Activated B cell treated with CpG ODN at 0.5 μM for 24 hours (primary cell): ENCODE data around the gene N4BP3. TPM values are rescaled to one million over a fixed set of nuclear protein-coding genes. Genes with fewer than 3 reads are reported as not detected.

ENCODE experiments used
- ATAC-seq: fragments of 200-7000 bp; cut with Tn5 transposase; one replicate; pipeline ENCODE4 v1.10.0; 2021; ENCODE audit warnings: low read depth, mild to moderate bottlenecking, moderate library complexity
- CTCF ChIA-PET: fragments of 350-600 bp; sonication (Branson Sonifier 250); formaldehyde crosslinking; loops from one replicate; lab custom pipeline; 2021; ENCODE audit warnings: antibody characterized with exemption; lab: Charles Lee
- POLR2A ChIA-PET: fragments of 350-600 bp; sonication (Branson Sonifier 250); formaldehyde crosslinking; loops from one replicate; lab custom pipeline; 2021; ENCODE audit warnings: antibody characterized with exemption; lab: Charles Lee
- DNase-seq: peaks from one replicate; pipeline ENCODE4 v3.0.0; 2022
- H3K27ac Mint-ChIP-seq: one replicate; pipeline ENCODE4 v1.8.0; 2020; ENCODE audit warnings: mixed read lengths
- H3K27me3 Mint-ChIP-seq: one replicate; pipeline ENCODE4 v1.8.0; 2021; ENCODE audit warnings: mixed read lengths
- H3K36me3 Mint-ChIP-seq: one replicate; pipeline ENCODE4 v1.8.0; 2021; ENCODE audit warnings: low read depth, mixed read lengths
- H3K4me1 Mint-ChIP-seq: one replicate; pipeline ENCODE4 v1.8.0; 2021; ENCODE audit warnings: mixed read lengths
- H3K4me3 Mint-ChIP-seq: one replicate; pipeline ENCODE4 v1.8.0; 2020; ENCODE audit warnings: mild to moderate bottlenecking, mixed read lengths
- H3K9me3 Mint-ChIP-seq: one replicate; pipeline ENCODE4 v1.8.0; 2020; ENCODE audit warnings: mixed read lengths
- intact Hi-C: fragments of 100-400 bp; cut with micrococcal nuclease; formaldehyde crosslinking; loops from one replicate; pipeline ENCODE4 v1.15.1; 2024
- total RNA-seq: library from RNA; stranded (reverse); gene quantifications from 2 replicates; pipeline ENCODE4 v1.2.3, GENCODE V29; 2022
- TF ChIP-seq, protein P1 (sequence below): fragments of 200-600 bp; IDR thresholded peaks from one replicate; pipeline ENCODE4 v1.8.0; 2022; ENCODE audit warnings: antibody characterized with exemption, mild to moderate bottlenecking

Gene N4BP3
- total RNA-seq, 1 donor from 2014 or later = 18.1 TPM

DNA sequence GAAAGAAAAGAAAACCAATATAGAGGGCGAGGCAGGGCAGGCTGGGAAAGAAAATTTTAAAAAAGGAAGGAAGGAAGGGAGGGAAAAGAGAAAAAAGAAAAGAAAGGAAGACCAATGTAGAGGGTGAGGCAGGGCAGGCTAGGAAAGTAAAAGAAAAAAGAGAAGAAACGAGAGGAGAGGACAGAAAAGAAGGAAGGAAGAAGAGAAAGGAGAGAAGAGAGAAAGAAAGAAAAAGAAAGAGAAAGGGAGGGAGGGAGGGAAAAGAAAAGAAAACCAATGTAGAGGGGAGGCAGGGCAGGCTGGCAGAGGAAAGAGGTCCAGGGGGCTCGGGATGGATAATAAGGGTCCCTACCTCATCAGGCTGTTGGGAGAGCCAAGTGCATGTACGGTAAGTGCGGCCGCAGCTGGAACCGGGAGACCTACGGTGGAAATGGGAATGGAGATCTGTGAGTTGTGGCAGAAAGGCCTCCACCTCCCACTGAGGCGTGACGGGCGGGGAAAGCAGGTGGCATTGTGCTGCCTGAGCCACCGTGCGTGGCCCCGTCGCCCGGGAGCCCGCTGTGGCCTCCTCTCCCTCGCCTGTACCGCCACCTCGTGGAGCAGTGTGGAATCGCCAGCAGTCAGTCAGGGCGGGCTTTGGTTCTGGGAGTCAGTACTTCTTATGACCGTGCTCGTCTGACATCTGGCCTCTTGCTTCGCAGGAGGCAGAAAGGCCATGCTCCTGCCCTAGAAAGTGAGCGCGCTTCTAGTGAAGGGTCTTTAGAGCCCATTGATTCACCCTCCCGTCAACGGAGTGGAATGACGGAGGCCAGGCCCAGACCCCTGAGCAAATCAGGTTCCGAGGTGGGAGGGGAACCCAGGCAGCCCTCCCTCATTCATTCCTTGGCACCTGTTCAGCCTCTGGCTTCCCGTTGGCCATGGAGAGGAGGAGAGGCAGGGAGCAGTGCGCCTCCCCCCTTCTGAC is 50.7 kb downstream of the N4BP3 start:
- Mint-ChIP-seq H3K27me3 (peaks cover 8% of the 10 kb centered on the region), H3K36me3 (no peaks in the 10 kb centered on the region), H3K9me3 (no peaks in the 10 kb centered on the region), H3K4me3 (peak overlapping the region; percentile 46), H3K4me1 (peaks cover 15% of the 10 kb centered on the region), H3K27ac (peak overlapping the region; percentile 24)
- TF ChIP-seq, protein P1, sequence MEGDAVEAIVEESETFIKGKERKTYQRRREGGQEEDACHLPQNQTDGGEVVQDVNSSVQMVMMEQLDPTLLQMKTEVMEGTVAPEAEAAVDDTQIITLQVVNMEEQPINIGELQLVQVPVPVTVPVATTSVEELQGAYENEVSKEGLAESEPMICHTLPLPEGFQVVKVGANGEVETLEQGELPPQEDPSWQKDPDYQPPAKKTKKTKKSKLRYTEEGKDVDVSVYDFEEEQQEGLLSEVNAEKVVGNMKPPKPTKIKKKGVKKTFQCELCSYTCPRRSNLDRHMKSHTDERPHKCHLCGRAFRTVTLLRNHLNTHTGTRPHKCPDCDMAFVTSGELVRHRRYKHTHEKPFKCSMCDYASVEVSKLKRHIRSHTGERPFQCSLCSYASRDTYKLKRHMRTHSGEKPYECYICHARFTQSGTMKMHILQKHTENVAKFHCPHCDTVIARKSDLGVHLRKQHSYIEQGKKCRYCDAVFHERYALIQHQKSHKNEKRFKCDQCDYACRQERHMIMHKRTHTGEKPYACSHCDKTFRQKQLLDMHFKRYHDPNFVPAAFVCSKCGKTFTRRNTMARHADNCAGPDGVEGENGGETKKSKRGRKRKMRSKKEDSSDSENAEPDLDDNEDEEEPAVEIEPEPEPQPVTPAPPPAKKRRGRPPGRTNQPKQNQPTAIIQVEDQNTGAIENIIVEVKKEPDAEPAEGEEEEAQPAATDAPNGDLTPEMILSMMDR = peak; percentile 68
- DNase-seq = peak; percentile 92
- intact Hi-C loops = loop anchor here (1.0 kb wide), 2 partner anchors 18 to 88 kb away; no protein-coding TSS in a partner anchor
- ChIA-PET POLR2A (no interaction called here), CTCF (interaction anchor here (3.3 kb wide), 1 partner anchor 88 kb away, joined by 26 read pairs; no protein-coding TSS in a partner anchor)
- ATAC-seq = peak; percentile 100

DNA sequence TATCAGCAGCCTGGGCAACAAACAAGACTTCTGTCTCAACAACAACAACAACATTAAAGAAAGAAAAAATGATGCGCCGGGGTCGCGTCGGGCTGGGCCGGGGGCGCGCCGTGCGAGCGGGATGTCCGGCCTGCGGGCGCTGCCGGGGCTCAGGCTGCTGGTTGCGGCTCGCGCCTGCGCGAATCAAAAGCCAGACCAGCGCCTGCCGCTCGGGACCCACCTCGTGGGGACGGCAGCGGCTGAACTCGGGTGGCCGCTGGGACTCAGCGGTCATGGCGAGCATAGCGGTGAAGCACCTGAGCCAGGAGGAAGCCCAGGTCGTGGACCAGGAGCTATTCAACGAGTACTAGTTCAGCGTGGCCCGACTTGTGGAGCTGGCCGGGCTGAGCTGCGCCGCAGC is 52.2 kb downstream of the N4BP3 start:
- POLR2A ChIA-PET = no interaction called here
- H3K4me1 Mint-ChIP-seq = peaks cover 15% of the 10 kb centered on the region

DNA sequence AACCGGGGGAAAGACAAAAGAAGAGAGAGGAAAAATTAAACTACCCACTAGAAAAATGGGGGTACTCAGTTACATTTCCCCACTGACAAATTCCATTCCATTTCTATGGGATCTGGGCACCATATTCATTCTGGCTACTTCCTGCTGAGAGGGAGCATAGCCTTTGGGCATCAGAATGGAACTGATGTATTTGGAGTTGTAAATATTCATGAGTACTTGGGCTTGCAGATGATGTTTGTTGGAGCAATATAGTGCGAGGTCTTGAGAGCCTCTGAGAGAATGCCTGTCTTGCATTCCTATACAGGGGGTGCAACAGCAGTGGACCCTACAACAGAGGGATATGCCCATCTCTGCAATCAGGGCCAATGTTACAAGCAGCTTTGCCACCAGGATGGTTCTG is 57.1 kb downstream of the N4BP3 start:
- POLR2A ChIA-PET = no interaction called here
- intact Hi-C loops = no loop called here
- DNase-seq (no peak), ATAC-seq (no peak)
- no peak overlapping the region for H3K4me3 Mint-ChIP-seq
- TF ChIP-seq, protein P1 = no peak
- H3K27ac Mint-ChIP-seq = no peak overlapping the region
- peaks cover 5% of the 10 kb centered on the region for H3K4me1 Mint-ChIP-seq
- H3K27me3 Mint-ChIP-seq = no peaks in the 10 kb centered on the region
- CTCF ChIA-PET = no interaction called here
- no peaks in the 10 kb centered on the region for H3K36me3 Mint-ChIP-seq
- no peaks in the 10 kb centered on the region for H3K9me3 Mint-ChIP-seq

More for the DNA sequence above, 52.2 kb downstream of the N4BP3 start:
- ATAC-seq (no peak), DNase-seq (no peak)
- no peak overlapping the region for H3K27ac Mint-ChIP-seq
- no peak overlapping the region for H3K4me3 Mint-ChIP-seq
- CTCF ChIA-PET = interaction anchor here (1.6 kb wide), 1 partner anchor 90 kb away, joined by 19 read pairs; no protein-coding TSS in a partner anchor
- TF ChIP-seq, protein P1 = no peak
- intact Hi-C loops = no loop called here
- no peaks in the 10 kb centered on the region for H3K9me3 Mint-ChIP-seq
- H3K27me3 Mint-ChIP-seq = peaks cover 8% of the 10 kb centered on the region
- H3K36me3 Mint-ChIP-seq = no peaks in the 10 kb centered on the region

DNA sequence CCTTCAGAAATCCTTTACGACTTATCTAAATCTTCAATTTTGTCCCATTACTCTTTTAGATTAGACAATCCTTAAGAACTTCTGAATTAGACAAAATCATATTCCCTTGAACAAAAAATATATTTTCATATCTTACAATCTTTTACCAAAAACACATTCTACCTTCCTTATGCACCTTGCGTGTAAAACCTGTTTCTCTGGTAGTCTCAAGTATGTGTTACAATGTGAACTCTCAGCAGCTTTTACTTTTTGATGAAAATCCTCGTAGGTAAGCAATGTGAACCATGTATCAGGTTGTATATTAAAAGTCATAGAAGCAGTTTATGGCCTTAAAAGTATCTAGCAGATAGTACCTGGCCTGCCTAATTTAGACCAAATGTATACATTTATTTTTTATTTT is 61.1 kb downstream of the N4BP3 start:
- Mint-ChIP-seq H3K27me3 (peaks cover 10% of the 10 kb centered on the region), H3K4me3 (no peak overlapping the region), H3K4me1 (no peaks in the 10 kb centered on the region), H3K9me3 (no peaks in the 10 kb centered on the region), H3K36me3 (no peaks in the 10 kb centered on the region), H3K27ac (no peak overlapping the region)
- intact Hi-C loops = no loop called here
- ATAC-seq (no peak), DNase-seq (no peak)
- ChIA-PET CTCF (no interaction called here), POLR2A (no interaction called here)
- TF ChIP-seq, protein P1 = no peak

Other genes with a start within 250 kb of the N4BP3 start
- gene PROP1, start 117.3 kb upstream of the N4BP3 start, total RNA-seq = not detected in 2 replicates
- gene RMND5B, start 17.5 kb downstream of the N4BP3 start, total RNA-seq = 42.4 and 57.2 TPM in 2 replicates
- gene NHP2, start 40.4 kb downstream of the N4BP3 start, total RNA-seq = 175 and 180 TPM in 2 replicates
- gene GMCL2, start 73.8 kb downstream of the N4BP3 start, total RNA-seq = not detected in 2 replicates
- 118 and 120 TPM in 2 replicates for gene HNRNPAB, start 91.0 kb downstream of the N4BP3 start, total RNA-seq
- gene PHYKPL, start 119.3 kb downstream of the N4BP3 start, total RNA-seq = 176 and 205 TPM in 2 replicates